Peyer's patch (tissue), 4 donors: ENCODE results near the gene MOSMO.

Experiments
- POLR2A ChIP-seq, 2 donors: fragments of 450-650 bp; IDR thresholded peaks; one replicate each; pipeline ENCODE4 v1.5.1; 2017; ENCODE audit warnings: antibody characterized with exemption in 2 of 2, mild to moderate bottlenecking in 2 of 2, moderate library complexity in 2 of 2
- TF ChIP-seq, protein P1 (sequence below), 6 experiments: fragments of 450-650 bp in 4 of 6; fragments of 200-600 bp in 2 of 6; sonication (generic) in 1 of 6; IDR thresholded peaks; one replicate each; pipeline ENCODE4 v1.5.1; 2017 to 2019; ENCODE audit warnings: antibody characterized with exemption in 6 of 6, mild to moderate bottlenecking in 3 of 6, moderate library complexity in 1 of 6

DNA sequence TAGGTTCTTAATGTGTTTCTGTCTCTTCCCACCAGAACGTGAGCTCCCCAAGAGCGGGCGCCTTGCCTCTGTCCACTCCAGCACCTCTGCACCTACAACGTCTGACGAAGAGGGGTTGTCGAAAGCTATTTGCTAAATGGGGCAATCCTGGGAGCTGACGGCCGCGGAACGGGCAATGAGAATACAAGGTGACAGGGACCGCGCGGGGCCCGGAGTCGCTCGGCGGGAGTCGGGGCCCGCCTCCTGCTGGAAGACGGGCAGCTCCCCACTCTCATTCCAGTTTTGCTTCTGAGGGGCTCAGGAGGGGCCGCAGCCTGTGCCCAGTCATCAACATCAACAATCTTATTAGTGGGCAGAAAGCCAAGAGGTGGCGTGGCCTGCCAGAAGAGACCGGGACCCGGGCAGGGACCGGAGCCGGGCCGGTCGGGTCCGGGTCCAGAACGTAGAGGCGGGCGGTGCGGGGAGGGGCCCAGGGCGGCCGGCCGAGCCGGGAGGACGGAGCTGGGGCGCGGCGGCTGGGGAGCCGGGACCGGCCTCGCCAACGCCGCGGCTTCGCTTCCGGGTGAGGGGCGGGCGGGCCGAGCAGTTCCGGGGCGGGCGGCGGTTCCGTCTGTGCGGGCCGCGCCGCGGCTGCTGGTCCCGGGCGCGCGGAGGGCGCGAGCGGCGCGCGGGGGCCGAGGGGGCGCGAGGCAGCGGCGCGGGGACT, at the start of gene MOSMO:
- TF ChIP-seq, protein P1, sequence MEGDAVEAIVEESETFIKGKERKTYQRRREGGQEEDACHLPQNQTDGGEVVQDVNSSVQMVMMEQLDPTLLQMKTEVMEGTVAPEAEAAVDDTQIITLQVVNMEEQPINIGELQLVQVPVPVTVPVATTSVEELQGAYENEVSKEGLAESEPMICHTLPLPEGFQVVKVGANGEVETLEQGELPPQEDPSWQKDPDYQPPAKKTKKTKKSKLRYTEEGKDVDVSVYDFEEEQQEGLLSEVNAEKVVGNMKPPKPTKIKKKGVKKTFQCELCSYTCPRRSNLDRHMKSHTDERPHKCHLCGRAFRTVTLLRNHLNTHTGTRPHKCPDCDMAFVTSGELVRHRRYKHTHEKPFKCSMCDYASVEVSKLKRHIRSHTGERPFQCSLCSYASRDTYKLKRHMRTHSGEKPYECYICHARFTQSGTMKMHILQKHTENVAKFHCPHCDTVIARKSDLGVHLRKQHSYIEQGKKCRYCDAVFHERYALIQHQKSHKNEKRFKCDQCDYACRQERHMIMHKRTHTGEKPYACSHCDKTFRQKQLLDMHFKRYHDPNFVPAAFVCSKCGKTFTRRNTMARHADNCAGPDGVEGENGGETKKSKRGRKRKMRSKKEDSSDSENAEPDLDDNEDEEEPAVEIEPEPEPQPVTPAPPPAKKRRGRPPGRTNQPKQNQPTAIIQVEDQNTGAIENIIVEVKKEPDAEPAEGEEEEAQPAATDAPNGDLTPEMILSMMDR (IDR thresholded peaks at IDR 0.05) = peak in 3 of 6 experiments; percentile 6 to 15 (median 13)
- TF ChIP-seq POLR2A (IDR thresholded peaks at IDR 0.05) = peak; percentile 29 to 50
